HG03342 (cell line): Measurements from ENCODE around the gene PTCHD4.

Source experiments
- ATAC-seq: cut with Tn5 transposase; IDR thresholded peaks from one replicate; pipeline ENCODE4 v1.9.1; 2021; ENCODE audit warnings: mild to moderate bottlenecking, moderate library complexity; ENCODE audit not compliant: unreplicated experiment

The PTCHD4 gene

GRCh38 chr6:48061265-48061990 is 49.6 kb downstream of the PTCHD4 start:
- ATAC-seq, result no peak
